ENCODE results near the gene SAMD13.

DNA sequence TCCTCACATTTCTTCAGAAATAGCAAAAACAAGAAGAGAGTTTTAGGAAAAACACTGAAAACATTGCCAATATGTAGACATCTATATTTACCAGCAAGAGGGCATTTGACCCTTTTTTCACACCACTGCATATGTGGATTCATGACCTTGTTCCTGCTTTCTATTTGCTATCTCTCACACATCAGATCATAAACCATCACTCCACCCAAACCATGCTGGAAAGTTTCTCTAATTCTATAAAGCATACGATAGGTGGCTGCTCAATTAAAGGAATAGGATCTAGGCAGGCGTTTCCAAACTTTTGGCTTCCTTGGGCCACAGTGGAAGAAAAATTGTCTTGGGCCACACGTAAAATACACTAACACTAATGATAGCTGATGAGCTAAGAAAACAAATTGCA lies 35.6 kb upstream of the SAMD13 start:
- TF ChIP-seq, protein P1, sequence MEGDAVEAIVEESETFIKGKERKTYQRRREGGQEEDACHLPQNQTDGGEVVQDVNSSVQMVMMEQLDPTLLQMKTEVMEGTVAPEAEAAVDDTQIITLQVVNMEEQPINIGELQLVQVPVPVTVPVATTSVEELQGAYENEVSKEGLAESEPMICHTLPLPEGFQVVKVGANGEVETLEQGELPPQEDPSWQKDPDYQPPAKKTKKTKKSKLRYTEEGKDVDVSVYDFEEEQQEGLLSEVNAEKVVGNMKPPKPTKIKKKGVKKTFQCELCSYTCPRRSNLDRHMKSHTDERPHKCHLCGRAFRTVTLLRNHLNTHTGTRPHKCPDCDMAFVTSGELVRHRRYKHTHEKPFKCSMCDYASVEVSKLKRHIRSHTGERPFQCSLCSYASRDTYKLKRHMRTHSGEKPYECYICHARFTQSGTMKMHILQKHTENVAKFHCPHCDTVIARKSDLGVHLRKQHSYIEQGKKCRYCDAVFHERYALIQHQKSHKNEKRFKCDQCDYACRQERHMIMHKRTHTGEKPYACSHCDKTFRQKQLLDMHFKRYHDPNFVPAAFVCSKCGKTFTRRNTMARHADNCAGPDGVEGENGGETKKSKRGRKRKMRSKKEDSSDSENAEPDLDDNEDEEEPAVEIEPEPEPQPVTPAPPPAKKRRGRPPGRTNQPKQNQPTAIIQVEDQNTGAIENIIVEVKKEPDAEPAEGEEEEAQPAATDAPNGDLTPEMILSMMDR (IDR thresholded peaks at IDR 0.05; ENCODE audit: low read depth, low read length, missing input control): no peak
- no peak for TF ChIP-seq GABPA (IDR thresholded peaks at IDR 0.05 in 1 of 2, conservative IDR thresholded peaks at IDR 0.05 in 1 of 2)
